HAP-1 (cell line): ENCODE results near the gene DUS2.
"Not testable (repeated sequence)": the region's sequence is repeated elsewhere in the genome, so short reads cannot be mapped to it uniquely, and the experiment has no call there.

ENCODE experiments used
- DNase-seq, 2 experiments: peaks; one replicate each; pipeline ENCODE4 v3.0.0-alpha.2; 2016 to 2020; ENCODE audit warnings: low spot score in 2 of 2
- H3K27me3 ChIP-seq: fragments of 250-450 bp; sonication (Bioruptor Pico); 2 replicates; pipeline ENCODE4 v1.5.1; 2020; ENCODE audit warnings: low read depth, mild to moderate bottlenecking, moderate library complexity
- H3K36me3 ChIP-seq: fragments of 250-450 bp; sonication (Bioruptor Pico); replicated peaks from 2 replicates; pipeline ENCODE4 v1.5.1; 2020; ENCODE audit warnings: mild to moderate bottlenecking
- H3K4me1 ChIP-seq: fragments of 250-450 bp; sonication (Bioruptor Pico); 2 replicates; pipeline ENCODE4 v1.5.1; 2020; ENCODE audit warnings: mild to moderate bottlenecking
- H3K4me3 ChIP-seq: fragments of 250-450 bp; sonication (Bioruptor Pico); 2 replicates; pipeline ENCODE4 v1.5.1; 2020; ENCODE audit warnings: mild to moderate bottlenecking, moderate library complexity
- H3K9me3 ChIP-seq: fragments of 250-450 bp; sonication (Bioruptor Pico); 2 replicates; pipeline ENCODE4 v1.5.1; 2020; ENCODE audit warnings: mild to moderate bottlenecking, moderate library complexity
- in situ Hi-C: fragments of 300-500 bp; cut with MboI; formaldehyde crosslinking; loops from 3 replicates; pipeline ENCODE4 v1.14.3; 2020; ENCODE audit warnings: low sequenced_read_pairs, inconsistent platforms, mixed read lengths

Gene DUS2

DNA sequence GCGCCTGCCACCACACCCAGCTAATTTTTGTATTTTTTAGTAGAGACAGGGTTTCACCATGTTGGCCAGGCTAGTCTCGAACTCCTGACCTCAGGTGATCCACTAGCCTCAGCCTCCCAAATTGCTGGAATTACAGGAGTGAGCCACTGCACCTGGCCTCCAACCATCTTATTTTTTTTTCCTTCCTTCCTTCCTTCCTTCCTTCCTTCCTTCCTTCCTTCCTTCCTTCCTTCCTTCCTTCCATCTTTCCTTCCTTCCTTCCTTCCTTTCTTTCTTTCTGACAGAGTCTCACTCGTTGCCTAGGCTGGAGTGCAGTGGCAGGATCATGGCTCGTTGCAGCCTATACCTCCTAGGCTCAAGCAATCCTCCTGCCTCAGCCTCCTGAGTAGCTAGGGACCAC, 13.2 kb upstream of the DUS2 start:
- DNase-seq, H3K4me3 ChIP-seq, in situ Hi-C loops, H3K9me3 ChIP-seq, H3K36me3 ChIP-seq, H3K27me3 ChIP-seq, H3K4me1 ChIP-seq: not testable (repeated sequence)

DNA sequence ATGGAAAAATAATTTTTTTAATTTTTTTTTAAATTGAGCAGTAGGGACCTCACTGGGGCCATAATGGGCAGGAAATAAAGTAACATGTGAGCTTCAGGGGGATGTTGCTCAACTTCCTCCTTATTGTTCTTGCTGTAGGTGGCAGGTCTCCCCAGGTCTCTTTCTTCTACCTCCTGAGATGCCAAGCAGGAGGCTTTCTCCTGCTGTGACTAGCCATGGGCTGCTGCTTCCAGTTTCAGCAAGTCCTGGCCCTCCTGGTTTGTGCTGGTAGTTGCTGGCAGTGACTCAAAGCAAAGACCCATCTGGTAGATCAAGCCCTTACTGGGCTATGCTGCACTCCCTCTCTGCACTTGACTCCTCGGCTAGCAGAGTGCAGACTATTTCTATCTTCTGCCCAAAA, 9.6 kb upstream of the DUS2 start:
- in situ Hi-C loops = no loop called here
- Histone ChIP-seq H3K27me3 (no peaks in the 10 kb centered on the region), H3K9me3 (no peaks in the 10 kb centered on the region), H3K36me3 (no peaks in the 10 kb centered on the region), H3K4me1 (no peaks in the 10 kb centered on the region), H3K4me3 (no peak overlapping the region)
- DNase-seq = no peak

DNA sequence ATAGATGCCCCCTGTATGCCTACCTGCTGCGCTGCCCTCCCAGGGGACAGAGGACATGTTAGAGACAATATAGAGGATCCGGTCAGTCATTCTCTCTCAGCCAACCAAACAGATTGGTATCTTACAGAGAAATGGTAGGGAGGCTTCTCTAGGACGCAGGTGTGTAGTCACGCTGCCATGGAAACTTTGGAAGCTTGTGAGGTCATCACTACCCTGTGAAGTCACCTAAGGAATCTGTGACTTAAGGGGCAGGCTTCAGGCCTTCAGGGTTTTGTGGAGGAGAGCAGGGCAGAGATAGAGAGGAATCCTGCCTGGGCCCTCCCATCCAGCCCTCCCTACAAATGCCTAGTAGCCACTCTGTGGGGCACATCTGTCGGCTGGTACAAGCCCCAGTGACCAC, 7.4 kb upstream of the DUS2 start, which contains the start of gene DPEP2NB:
DPEP2NB (minus strand) TSS at position 231 of the 400 bp plus-strand sequence; CDS start at position 90, 141 bp downstream.
- in situ Hi-C loops = no loop called here
- H3K36me3 ChIP-seq = no peaks in the 10 kb centered on the region
- no peaks in the 10 kb centered on the region for H3K27me3 ChIP-seq
- H3K4me1 ChIP-seq = no peaks in the 10 kb centered on the region
- no peak for DNase-seq
- no peak within 1 kb of the TSS for H3K4me3 ChIP-seq
- H3K9me3 ChIP-seq = no peaks in the 10 kb centered on the region

GRCh38 chr16:68019167-68019680, 3.9 kb upstream of the DUS2 start:
- in situ Hi-C loops = no loop called here
- Histone ChIP-seq H3K9me3 (no peaks in the 10 kb centered on the region), H3K4me1 (peaks cover 8% of the 10 kb centered on the region), H3K4me3 (no peak overlapping the region), H3K27me3 (no peaks in the 10 kb centered on the region), H3K36me3 (peaks cover 12% of the 10 kb centered on the region)
- no peak for DNase-seq

- H3K4me1 ChIP-seq = peaks cover 11% of the 10 kb centered on the region
- in situ Hi-C loops = no loop called here
- DNase-seq = no peak
- no peaks in the 10 kb centered on the region for H3K27me3 ChIP-seq
- no peak overlapping the region for H3K4me3 ChIP-seq
- no peaks in the 10 kb centered on the region for H3K9me3 ChIP-seq
- peaks cover 24% of the 10 kb centered on the region for H3K36me3 ChIP-seq
These were observed 1.6 kb upstream of the DUS2 start for GRCh38 chr16:68021490-68021889.

GRCh38 chr16:68022278-68022727, 781 bp upstream of the DUS2 start:
- Histone ChIP-seq H3K4me3 (peak overlapping the region; percentile 91), H3K4me1 (peaks cover 11% of the 10 kb centered on the region), H3K27me3 (no peaks in the 10 kb centered on the region), H3K9me3 (no peaks in the 10 kb centered on the region), H3K36me3 (peaks cover 25% of the 10 kb centered on the region)
- DNase-seq = no peak
- in situ Hi-C loops = no loop called here

DNA sequence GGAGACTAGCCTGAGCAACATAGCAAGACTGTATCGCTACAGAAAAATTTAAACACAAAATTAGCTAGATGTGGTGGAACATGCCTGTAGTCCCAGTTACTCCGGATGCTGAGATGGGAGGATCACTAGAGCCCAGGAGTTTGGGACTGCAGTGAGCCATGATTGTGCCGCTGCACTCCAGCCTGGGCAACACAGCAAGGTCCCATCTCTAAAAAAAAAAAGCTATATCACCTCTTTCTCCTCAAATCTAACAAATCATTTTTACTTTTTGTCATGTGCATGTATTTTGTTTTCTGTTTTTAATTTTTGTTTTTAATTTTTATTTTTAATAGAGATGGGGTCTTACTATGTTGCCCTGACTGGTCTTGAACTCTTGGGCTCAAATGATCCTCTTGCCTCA, 5.9 kb downstream of the DUS2 start:
- in situ Hi-C loops = no loop called here
- DNase-seq = no peak
- peaks cover 23% of the 10 kb centered on the region for H3K36me3 ChIP-seq
- peaks cover 5% of the 10 kb centered on the region for H3K4me1 ChIP-seq
- H3K4me3 ChIP-seq = no peak overlapping the region
- no peaks in the 10 kb centered on the region for H3K27me3 ChIP-seq
- no peaks in the 10 kb centered on the region for H3K9me3 ChIP-seq

- H3K27me3 ChIP-seq, DNase-seq, in situ Hi-C loops, H3K9me3 ChIP-seq, H3K4me1 ChIP-seq, H3K4me3 ChIP-seq: not testable (repeated sequence)
- peaks cover 23% of the 10 kb centered on the region for H3K36me3 ChIP-seq
These were observed 7.0 kb downstream of the DUS2 start for GRCh38 chr16:68030108-68030507.

DNA sequence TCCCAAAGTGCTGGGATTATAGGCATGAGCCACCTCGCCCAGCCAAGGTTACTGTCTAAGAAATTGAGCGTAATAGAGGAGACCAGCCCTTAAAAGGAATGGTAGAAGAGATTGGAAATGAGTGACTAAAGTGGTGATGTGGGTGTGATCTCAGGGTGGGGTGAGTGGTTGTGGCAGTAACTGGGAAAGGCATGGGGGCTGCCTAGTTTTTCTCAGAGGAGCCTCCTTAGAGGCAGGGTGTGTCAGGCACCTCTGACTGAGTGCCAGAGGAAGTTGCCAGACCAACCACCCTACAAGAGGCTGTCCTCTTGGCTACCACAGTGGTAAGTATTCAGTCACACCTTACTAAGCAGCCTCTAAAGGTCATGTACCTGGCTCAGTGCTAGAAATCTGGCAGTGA, 8.9 kb downstream of the DUS2 start:
- Histone ChIP-seq H3K9me3 (no peaks in the 10 kb centered on the region), H3K4me1 (no peaks in the 10 kb centered on the region), H3K36me3 (peaks cover 11% of the 10 kb centered on the region), H3K27me3 (no peaks in the 10 kb centered on the region), H3K4me3 (no peak overlapping the region)
- no peak for DNase-seq
- in situ Hi-C loops = no loop called here

DNA sequence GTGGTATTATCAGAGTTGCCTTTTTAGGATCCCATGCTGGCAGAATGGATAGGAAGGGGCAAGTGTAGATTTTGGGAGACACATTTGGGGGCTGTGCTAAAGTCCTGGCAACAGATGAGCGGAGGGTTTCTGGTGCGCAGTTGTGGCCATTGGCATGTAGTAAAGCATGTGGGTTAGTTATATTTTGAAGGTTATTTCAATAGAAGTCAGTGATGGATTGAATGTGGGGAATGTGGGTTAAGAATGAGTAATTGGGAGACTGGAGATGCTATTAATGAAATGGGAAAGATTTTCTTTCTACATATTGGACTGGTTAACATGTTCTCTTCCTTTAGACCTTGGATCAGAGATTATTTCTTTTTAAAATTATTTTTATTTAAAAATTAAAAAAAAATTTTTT, 10.0 kb downstream of the DUS2 start:
- no peaks in the 10 kb centered on the region for H3K27me3 ChIP-seq
- no peaks in the 10 kb centered on the region for H3K4me1 ChIP-seq
- H3K4me3 ChIP-seq = no peak overlapping the region
- H3K36me3 ChIP-seq = peaks cover 13% of the 10 kb centered on the region
- DNase-seq = no peak
- in situ Hi-C loops = no loop called here
- H3K9me3 ChIP-seq = no peaks in the 10 kb centered on the region

- no peaks in the 10 kb centered on the region for H3K9me3 ChIP-seq
- DNase-seq = no peak
- no peaks in the 10 kb centered on the region for H3K27me3 ChIP-seq
- no peaks in the 10 kb centered on the region for H3K4me1 ChIP-seq
- H3K4me3 ChIP-seq = no peak overlapping the region
- in situ Hi-C loops = no loop called here
- H3K36me3 ChIP-seq = peaks cover 12% of the 10 kb centered on the region
These were observed 12.1 kb downstream of the DUS2 start for GRCh38 chr16:68035227-68035626.

DNA sequence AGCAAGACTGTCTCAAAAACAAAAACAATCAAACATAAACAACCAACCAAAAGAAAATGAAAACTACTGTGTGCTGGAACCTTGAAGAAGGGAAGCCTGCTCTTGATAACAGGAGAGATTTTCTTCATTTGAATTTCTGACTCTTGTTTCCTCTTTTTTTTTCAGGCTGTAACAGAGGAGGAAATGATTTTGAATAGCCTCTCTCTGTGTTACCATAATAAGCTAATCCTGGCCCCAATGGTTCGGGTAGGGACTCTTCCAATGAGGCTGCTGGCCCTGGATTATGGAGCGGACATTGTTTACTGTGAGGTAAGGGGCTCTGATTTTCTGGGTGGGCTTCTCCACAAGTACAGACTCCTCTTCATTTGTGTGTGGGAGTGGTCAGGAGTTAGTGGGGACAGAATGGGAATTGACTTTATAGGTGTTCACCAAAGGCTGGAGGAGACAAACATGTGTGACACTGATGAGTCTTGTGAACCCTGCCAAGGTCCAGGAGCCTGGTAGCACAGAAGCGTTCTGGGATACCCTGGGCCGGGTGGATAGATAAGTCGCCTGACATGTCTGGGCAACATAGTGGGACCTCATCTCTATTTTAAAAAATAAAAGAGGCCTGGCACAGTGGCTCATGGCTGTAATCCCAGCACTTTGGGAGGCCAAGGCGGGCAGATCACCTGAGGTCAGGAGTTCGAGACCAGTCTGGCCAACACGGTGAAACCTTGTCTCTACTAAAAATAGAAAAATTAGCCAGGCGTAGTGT, 14.9 kb downstream of the DUS2 start:
- DNase-seq = no peak
- Histone ChIP-seq H3K4me1 (no peaks in the 10 kb centered on the region), H3K27me3 (no peaks in the 10 kb centered on the region), H3K4me3 (no peak overlapping the region), H3K9me3 (no peaks in the 10 kb centered on the region), H3K36me3 (peaks cover 28% of the 10 kb centered on the region)
- in situ Hi-C loops = no loop called here

DNA sequence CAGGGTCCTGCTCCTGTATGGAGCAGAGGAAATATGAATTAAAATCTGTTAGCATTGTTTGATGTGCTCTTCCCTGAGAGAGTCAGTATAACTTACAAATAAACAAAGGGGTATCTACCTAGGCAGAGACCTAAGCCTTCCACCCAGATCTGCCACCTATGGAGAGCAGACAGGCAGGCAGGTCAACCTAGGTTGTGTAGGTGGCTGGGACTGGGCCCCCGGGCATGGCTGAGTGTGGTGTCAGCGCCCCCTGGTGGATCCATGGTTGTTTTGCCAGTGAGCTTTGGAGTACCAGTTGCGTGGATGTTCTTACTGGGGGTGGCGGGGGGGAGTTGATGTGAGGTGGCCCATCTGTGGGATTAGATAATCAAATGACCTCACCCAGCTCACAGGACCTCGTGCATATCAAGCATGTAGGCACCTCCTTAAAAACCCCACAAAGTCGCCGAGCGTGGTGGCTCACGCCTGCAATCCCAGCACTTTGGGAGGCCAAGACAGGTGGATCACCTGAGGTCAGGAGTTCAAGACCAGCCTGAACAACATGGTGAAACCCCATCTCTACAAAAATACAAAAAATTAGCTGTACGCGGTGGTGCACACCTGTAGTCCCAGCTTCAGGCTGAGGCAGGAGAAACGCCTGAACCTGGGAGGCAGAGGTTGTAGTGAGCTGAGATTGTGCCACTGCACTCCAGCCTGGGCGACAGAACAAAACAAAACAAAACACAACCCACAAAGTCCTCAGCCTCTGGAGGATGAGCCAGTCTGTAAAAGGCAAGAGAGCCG, 17.6 kb downstream of the DUS2 start:
- DNase-seq = peak; percentile 45 to 88
- H3K27me3 ChIP-seq = no peaks in the 10 kb centered on the region
- no peaks in the 10 kb centered on the region for H3K4me1 ChIP-seq
- H3K4me3 ChIP-seq = no peak overlapping the region
- in situ Hi-C loops = loop anchor here (10.0 kb wide), 1 partner anchor 366 kb away; no protein-coding TSS in a partner anchor
- H3K36me3 ChIP-seq = peaks cover 32% of the 10 kb centered on the region
- H3K9me3 ChIP-seq = no peaks in the 10 kb centered on the region

GRCh38 chr16:68041783-68042182, 18.7 kb downstream of the DUS2 start:
- Histone ChIP-seq H3K9me3 (no peaks in the 10 kb centered on the region), H3K4me1 (no peaks in the 10 kb centered on the region), H3K36me3 (peaks cover 32% of the 10 kb centered on the region), H3K27me3 (no peaks in the 10 kb centered on the region), H3K4me3 (no peak overlapping the region)
- in situ Hi-C loops = loop anchor here (10.0 kb wide), 1 partner anchor 367 kb away; no protein-coding TSS in a partner anchor
- DNase-seq = no peak
